ENCODE measurements around the gene TNNI3K. TPM values are rescaled to one million over a fixed set of nuclear protein-coding genes. Genes with fewer than 3 reads are reported as not detected.

Gene TNNI3K
- total and polyA plus RNA-seq, 2 of the 8 experiments (the other 6 are each of a cell fraction or from before 2014, with no cell fraction given) = 0.41 to 0.48 TPM

- Histone ChIP-seq H3K14ac (ENCODE audit: insufficient read length) (no peak overlapping the region), H3K56ac (replicated peaks; ENCODE audit: insufficient read length, low read depth, low read length) (no peak overlapping the region), H4K8ac (ENCODE audit: extremely low read depth, insufficient read depth, low read length) (no peak overlapping the region), H2AK5ac (ENCODE audit: low read depth, low read length) (no peak overlapping the region), H4K20me1 (replicated peaks in 1 of 2; ENCODE audit: control insufficient read depth in 1 of 2, insufficient read depth in 2 of 2, low read length in 2 of 2) (no peaks in the 10 kb centered on the region), H3K4me1 (replicated peaks in 1 of 4; ENCODE audit: control insufficient read depth in 3 of 4, insufficient read depth in 4 of 4, low read length in 3 of 4) (peaks cover 2 to 9% (median 4%) of the 10 kb centered on the region in 4 experiments; a peak in 4 of 7 replicates), H3K23ac (ENCODE audit: insufficient read length) (no peak overlapping the region), H2BK20ac (ENCODE audit: low read length) (no peak overlapping the region), H2AFZ (ENCODE audit: low read length) (no peak overlapping the region), H3K18ac (ENCODE audit: extremely low read depth, low read length) (no peak overlapping the region), H3K27me3 (replicated peaks in 1 of 4; ENCODE audit: control insufficient read depth in 3 of 4, extremely low read depth in 1 of 4, insufficient read depth in 3 of 4, low read length in 3 of 4) (no peaks in the 10 kb centered on the region), H3K27ac (ENCODE audit: low read depth, low read length) (no peak overlapping the region), H4K91ac (replicated peaks; ENCODE audit: insufficient read length, low read length) (no peak overlapping the region), H3K9ac (replicated peaks in 1 of 4; ENCODE audit: extremely low read depth in 1 of 4, low read depth in 3 of 4, low read length in 3 of 4) (0 out of 7 replicates have a peak overlapping the region, but pooled peaks of 1 of the 4 experiments have one; percentile 4), H2BK15ac (ENCODE audit: low read length) (no peak overlapping the region), H3K36me3 (ENCODE audit: control insufficient read depth in 2 of 4, insufficient read depth in 4 of 4, low read length in 3 of 4) (no peaks in the 10 kb centered on the region), H3K9me3 (ENCODE audit: insufficient read depth in 2 of 2, low read depth in 1 of 2, low read length in 1 of 2) (no peaks in the 10 kb centered on the region), H2BK5ac (ENCODE audit: low read depth, low read length) (no peak overlapping the region), H3K4ac (replicated peaks; ENCODE audit: insufficient read length, low read depth, low read length) (no peak overlapping the region), H3K4me2 (ENCODE audit: insufficient read depth in 1 of 2, low read depth in 2 of 2, low read length in 2 of 2) (peak overlapping the region; percentile 5 to 23; a peak in 1 of 4 replicates), H3K79me2 (ENCODE audit: control insufficient read depth in 1 of 2, insufficient read depth in 2 of 2, low read length in 2 of 2) (no peaks in the 10 kb centered on the region), H4K5ac (ENCODE audit: insufficient read length, low read depth, low read length) (no peak overlapping the region), H3K79me1 (ENCODE audit: low read depth, low read length) (no peaks in the 10 kb centered on the region), H2BK12ac (ENCODE audit: low read depth, low read length) (no peak overlapping the region), H3K4me3 (ENCODE audit: extremely low read depth in 1 of 4, insufficient read depth in 2 of 4, low read depth in 3 of 4, low read length in 4 of 4) (no peak overlapping the region), H3K23me2 (ENCODE audit: low read depth, low read length) (no peaks in the 10 kb centered on the region), H2BK120ac (replicated peaks; ENCODE audit: low read depth, low read length) (no peak overlapping the region)
- CTCF ChIA-PET (ENCODE audit: partially characterized antibody) = interaction anchor here (1.2 to 3.9 kb wide), 6 partner anchors 12 to 186 kb away, joined by 3 to 66 read pairs (median 4); no protein-coding TSS in a partner anchor
- DNase-seq (ENCODE audit: low read depth in 1 of 2, low spot score in 2 of 2) (no peak), FAIRE-seq (no peak)
- WGBS, 2 experiments (ENCODE audit: extremely low coverage in 1 of 2, insufficient coverage in 1 of 2, insufficient read length in 1 of 2, insufficient replicate concordance in 2 of 2, low coverage in 1 of 2, low lambda C conversion rate in 2 of 2, missing lambda C conversion rate in 1 of 2) = 60% methylated on average over 11 of the region's 11 CpGs; no CpG with 5 or more reads in 1 of the 2 experiments
- POLR2A ChIA-PET (ENCODE audit: partially characterized antibody) = no interaction called here
- no peak for TF ChIP-seq SIN3A (conservative IDR thresholded peaks at IDR 0.05 in 1 of 2, IDR thresholded peaks at IDR 0.05 in 1 of 2; ENCODE audit: low read depth in 1 of 2, low read length in 2 of 2)
- no peak for TF ChIP-seq TAF1 (IDR thresholded peaks at IDR 0.05; ENCODE audit: low read depth, low read length)
- no peak for TF ChIP-seq JUND (IDR thresholded peaks at IDR 0.05; ENCODE audit: low read length)
Measured at GRCh38 chr1:74504933-74505512, 269.8 kb downstream of the TNNI3K start.

Data from H1 (cell line).